ENCODE results near the gene PDGFRA. TPM values are rescaled to one million over a fixed set of nuclear protein-coding genes. Genes with fewer than 3 reads are reported as not detected.

Gene PDGFRA
- polyA plus RNA-seq, 3 donors, result not detected

- Histone ChIP-seq H3K4me1 (ENCODE audit: control insufficient read depth in 1 of 2, insufficient read depth in 2 of 2, low read length in 2 of 2) (peaks cover 29 to 33% of the 10 kb centered on the region in 2 donors), H2AFZ (ENCODE audit: insufficient read depth, low read depth, low read length, poor library complexity, severe bottlenecking) (no peak overlapping the region), H3K27me3 (ENCODE audit: control insufficient read depth in 2 of 2, insufficient read depth in 2 of 2, low read length in 2 of 2) (peaks cover 57 to 84% of the 10 kb centered on the region in 2 donors), H3K27ac (ENCODE audit: low read depth in 1 of 2, low read length in 2 of 2) (no peak overlapping the region), H3K9me3 (replicated peaks in 1 of 2; ENCODE audit: control insufficient read depth in 1 of 2, insufficient read depth in 1 of 2, low read length in 2 of 2) (peaks cover 0 to 25% of the 10 kb centered on the region in 2 donors), H3K4me3 (replicated peaks in 1 of 3; ENCODE audit: low read depth in 2 of 3, low read length in 3 of 3) (no peak overlapping the region), H3K79me2 (ENCODE audit: insufficient read depth, low read length) (no peaks in the 10 kb centered on the region), H3K36me3 (replicated peaks in 1 of 2; ENCODE audit: control insufficient read depth in 1 of 2, insufficient read depth in 2 of 2, low read length in 2 of 2) (no peaks in the 10 kb centered on the region), H4K20me1 (ENCODE audit: insufficient read depth, low read length) (no peaks in the 10 kb centered on the region), H3K4me2 (replicated peaks; ENCODE audit: extremely low read depth, low read length, poor library complexity, severe bottlenecking) (peak overlapping the region; percentile 83), H3K9ac (ENCODE audit: insufficient read depth, low read length, poor library complexity, severe bottlenecking) (no peak overlapping the region)
- no peak for TF ChIP-seq CTCF (IDR thresholded peaks at IDR 0.05)
- H3K27ac Mint-ChIP-seq, result no peak overlapping the region
- peaks cover 0 to 32% (median 9%) of the 10 kb centered on the region in 7 donors for H3K9me3 Mint-ChIP-seq
- DNase-seq, result no peak
- intact Hi-C loops (cut with micrococcal nuclease), result no loop called here
- peaks cover 0 to 4% of the 10 kb centered on the region in 2 donors for H3K36me3 Mint-ChIP-seq
- peak overlapping the region in 1 of 2 donors; percentile 93 for H3K4me3 Mint-ChIP-seq
- peaks cover 40% of the 10 kb centered on the region for H3K4me1 Mint-ChIP-seq
- 54% methylated on average over 3 of the region's 6 CpGs for WGBS (ENCODE audit: insufficient coverage)
- H3K27me3 Mint-ChIP-seq (ENCODE audit: low read depth in 3 of 3), result peaks cover 87 to 93% (median 89%) of the 10 kb centered on the region in 3 donors
Observed at GRCh38 chr4:54224996-54225597, 4.0 kb upstream of the PDGFRA start.

GRCh38 chr4:54225598-54226403, 3.3 kb upstream of the PDGFRA start:
- Histone ChIP-seq H2AFZ (ENCODE audit: insufficient read depth, low read depth, low read length, poor library complexity, severe bottlenecking) (peak overlapping the region; percentile 70), H4K20me1 (ENCODE audit: insufficient read depth, low read length) (no peaks in the 10 kb centered on the region), H3K36me3 (replicated peaks in 1 of 2; ENCODE audit: control insufficient read depth in 1 of 2, insufficient read depth in 2 of 2, low read length in 2 of 2) (no peaks in the 10 kb centered on the region), H3K9ac (ENCODE audit: insufficient read depth, low read length, poor library complexity, severe bottlenecking) (no peak overlapping the region), H3K9me3 (replicated peaks in 1 of 2; ENCODE audit: control insufficient read depth in 1 of 2, insufficient read depth in 1 of 2, low read length in 2 of 2) (peaks cover 0 to 31% of the 10 kb centered on the region in 2 donors), H3K27me3 (ENCODE audit: control insufficient read depth in 2 of 2, insufficient read depth in 2 of 2, low read length in 2 of 2) (peaks cover 64 to 91% of the 10 kb centered on the region in 2 donors), H3K4me2 (replicated peaks; ENCODE audit: extremely low read depth, low read length, poor library complexity, severe bottlenecking) (peak overlapping the region; percentile 83), H3K4me3 (replicated peaks in 1 of 3; ENCODE audit: low read depth in 2 of 3, low read length in 3 of 3) (peak overlapping the region in 2 of 3 experiments; percentile 19 to 70), H3K27ac (ENCODE audit: low read depth in 1 of 2, low read length in 2 of 2) (no peak overlapping the region), H3K4me1 (ENCODE audit: control insufficient read depth in 1 of 2, insufficient read depth in 2 of 2, low read length in 2 of 2) (peaks cover 34 to 40% of the 10 kb centered on the region in 2 donors), H3K79me2 (ENCODE audit: insufficient read depth, low read length) (no peaks in the 10 kb centered on the region)
- Mint-ChIP-seq H3K27me3 (ENCODE audit: low read depth in 3 of 3) (peaks cover 90 to 96% (median 92%) of the 10 kb centered on the region in 3 donors), H3K4me1 (peaks cover 45% of the 10 kb centered on the region), H3K9me3 (peaks cover 0 to 39% (median 12%) of the 10 kb centered on the region in 7 donors), H3K36me3 (peaks cover 0 to 7% of the 10 kb centered on the region in 2 donors), H3K4me3 (peak overlapping the region; percentile 77 to 93), H3K27ac (peak overlapping the region in 1 of 7 donors; percentile 18)
- TF ChIP-seq CTCF (IDR thresholded peaks at IDR 0.05), result no peak
- DNase-seq, result no peak
- intact Hi-C loops (cut with micrococcal nuclease), result loop anchor here in 1 of 2 donors (2.0 kb wide), 1 partner anchor 319 kb away; no protein-coding TSS in a partner anchor
- WGBS (ENCODE audit: insufficient coverage), result 6% methylated on average over 18 of the region's 33 CpGs
